Measurements from ENCODE around the gene P3H2.

Gene P3H2

DNA sequence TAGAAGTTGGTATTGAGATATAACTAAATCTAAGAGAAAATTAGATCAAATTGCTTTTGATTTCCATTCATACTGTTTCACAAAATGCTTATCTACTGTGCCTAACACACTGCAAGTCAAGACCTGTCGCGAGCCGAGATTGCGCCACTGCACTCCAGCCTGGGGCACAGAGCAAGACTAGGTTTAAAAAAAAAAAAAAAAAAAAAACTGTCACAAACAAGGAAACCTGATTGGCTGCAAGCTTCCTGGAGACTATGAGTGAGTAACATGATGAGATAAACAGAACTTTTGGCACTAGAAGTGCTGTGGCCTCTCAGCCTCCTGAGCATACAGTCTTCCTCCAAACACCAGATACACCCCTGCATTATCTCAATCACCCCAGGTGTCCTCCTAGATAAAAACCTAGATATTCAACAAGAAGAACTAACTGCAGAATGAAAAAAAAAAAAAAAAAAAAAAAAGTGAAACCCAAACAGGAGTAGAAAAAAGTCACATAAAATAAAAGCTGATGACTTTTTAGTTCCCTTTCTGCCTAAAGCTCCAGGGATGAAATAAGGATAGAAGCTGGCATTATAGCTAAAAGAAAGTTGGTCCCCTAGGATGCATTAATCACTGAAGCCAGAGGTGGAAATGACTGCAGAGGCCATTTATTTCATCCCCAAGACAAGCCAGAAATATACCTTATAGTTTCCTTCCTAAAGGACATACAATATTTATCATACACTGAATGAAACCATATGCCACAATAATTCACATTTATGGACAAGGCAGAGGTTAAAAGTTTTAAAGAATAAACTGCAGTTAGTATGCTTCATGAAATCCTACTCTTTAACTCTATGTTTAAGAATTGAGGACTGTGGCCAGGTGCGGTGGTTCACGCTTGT is 82.4 kb downstream of the P3H2 start:
- Histone ChIP-seq H2AFZ (no peak overlapping the region), H3K4me3 (ENCODE audit: low read depth, low read length) (no peak overlapping the region), H3K36me3 (ENCODE audit: control insufficient read depth, insufficient read depth, low read length) (no peaks in the 10 kb centered on the region), H3K79me2 (no peaks in the 10 kb centered on the region), H3K27ac (no peak overlapping the region), H3K9me3 (ENCODE audit: control insufficient read depth, low read length) (no peaks in the 10 kb centered on the region), H3K9ac (no peak overlapping the region), H3K4me1 (no peaks in the 10 kb centered on the region), H3K27me3 (ENCODE audit: control insufficient read depth, insufficient read depth, low read length) (no peaks in the 10 kb centered on the region), H3K4me2 (ENCODE audit: low read length) (no peak overlapping the region)
- TF ChIP-seq, protein P1, sequence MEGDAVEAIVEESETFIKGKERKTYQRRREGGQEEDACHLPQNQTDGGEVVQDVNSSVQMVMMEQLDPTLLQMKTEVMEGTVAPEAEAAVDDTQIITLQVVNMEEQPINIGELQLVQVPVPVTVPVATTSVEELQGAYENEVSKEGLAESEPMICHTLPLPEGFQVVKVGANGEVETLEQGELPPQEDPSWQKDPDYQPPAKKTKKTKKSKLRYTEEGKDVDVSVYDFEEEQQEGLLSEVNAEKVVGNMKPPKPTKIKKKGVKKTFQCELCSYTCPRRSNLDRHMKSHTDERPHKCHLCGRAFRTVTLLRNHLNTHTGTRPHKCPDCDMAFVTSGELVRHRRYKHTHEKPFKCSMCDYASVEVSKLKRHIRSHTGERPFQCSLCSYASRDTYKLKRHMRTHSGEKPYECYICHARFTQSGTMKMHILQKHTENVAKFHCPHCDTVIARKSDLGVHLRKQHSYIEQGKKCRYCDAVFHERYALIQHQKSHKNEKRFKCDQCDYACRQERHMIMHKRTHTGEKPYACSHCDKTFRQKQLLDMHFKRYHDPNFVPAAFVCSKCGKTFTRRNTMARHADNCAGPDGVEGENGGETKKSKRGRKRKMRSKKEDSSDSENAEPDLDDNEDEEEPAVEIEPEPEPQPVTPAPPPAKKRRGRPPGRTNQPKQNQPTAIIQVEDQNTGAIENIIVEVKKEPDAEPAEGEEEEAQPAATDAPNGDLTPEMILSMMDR (IDR thresholded peaks at IDR 0.05): no peak

DNA sequence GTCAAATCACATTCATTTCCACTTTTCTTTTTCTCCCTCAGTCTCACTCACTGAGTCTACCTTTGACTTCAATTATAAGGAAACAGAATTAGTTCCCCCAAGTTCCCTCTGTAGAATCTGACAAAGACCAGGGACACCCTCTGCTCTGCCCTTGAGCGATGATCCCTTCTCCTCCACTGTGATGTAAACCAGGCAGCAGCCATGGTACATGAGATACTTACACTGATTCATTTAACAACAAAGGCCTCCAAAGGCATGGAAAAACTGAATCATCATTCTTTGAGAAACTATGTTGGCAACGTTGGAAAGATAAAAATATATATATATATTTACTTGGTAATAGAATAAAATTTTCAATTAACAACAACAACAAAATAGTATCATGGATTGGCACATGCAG is 84.1 kb downstream of the P3H2 start:
- H3K79me2 ChIP-seq: no peaks in the 10 kb centered on the region
- no peaks in the 10 kb centered on the region for H3K36me3 ChIP-seq (ENCODE audit: control insufficient read depth, insufficient read depth, low read length)
- H3K4me2 ChIP-seq (ENCODE audit: low read length): no peak overlapping the region
- no peak overlapping the region for H3K27ac ChIP-seq
- TF ChIP-seq, protein P1 (IDR thresholded peaks at IDR 0.05): no peak
- no peak overlapping the region for H3K9ac ChIP-seq
- no peak overlapping the region for H3K4me3 ChIP-seq (ENCODE audit: low read depth, low read length)
- no peaks in the 10 kb centered on the region for H3K27me3 ChIP-seq (ENCODE audit: control insufficient read depth, insufficient read depth, low read length)
- no peak overlapping the region for H2AFZ ChIP-seq
- no peaks in the 10 kb centered on the region for H3K4me1 ChIP-seq
- no peaks in the 10 kb centered on the region for H3K9me3 ChIP-seq (ENCODE audit: control insufficient read depth, low read length)

DNA sequence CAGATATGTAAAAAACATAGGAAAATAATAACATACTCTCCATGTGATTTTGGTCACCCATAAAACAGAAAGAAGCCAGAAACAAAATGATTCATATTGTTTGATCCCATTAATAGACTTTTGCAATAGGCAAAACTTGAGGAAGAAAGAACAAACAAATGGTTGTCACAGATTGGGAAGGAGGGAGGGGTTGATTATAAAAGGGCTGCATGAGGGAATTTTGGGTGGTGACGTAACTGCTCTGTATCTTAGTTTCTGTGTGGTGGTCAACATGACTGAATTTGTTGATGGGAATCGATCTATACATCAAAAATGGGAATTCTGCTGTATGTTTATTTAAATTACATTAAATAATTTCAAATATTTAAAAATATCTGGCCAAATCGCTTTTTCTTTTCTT is 86.3 kb downstream of the P3H2 start:
- Histone ChIP-seq H2AFZ (no peak overlapping the region), H3K4me1 (no peaks in the 10 kb centered on the region), H3K27ac (no peak overlapping the region), H3K27me3 (ENCODE audit: control insufficient read depth, insufficient read depth, low read length) (no peaks in the 10 kb centered on the region), H3K79me2 (no peaks in the 10 kb centered on the region), H3K9ac (no peak overlapping the region), H3K4me3 (ENCODE audit: low read depth, low read length) (no peak overlapping the region), H3K9me3 (ENCODE audit: control insufficient read depth, low read length) (no peaks in the 10 kb centered on the region), H3K4me2 (ENCODE audit: low read length) (no peak overlapping the region), H3K36me3 (ENCODE audit: control insufficient read depth, insufficient read depth, low read length) (no peaks in the 10 kb centered on the region)
- TF ChIP-seq, protein P1 (IDR thresholded peaks at IDR 0.05): no peak

DNA sequence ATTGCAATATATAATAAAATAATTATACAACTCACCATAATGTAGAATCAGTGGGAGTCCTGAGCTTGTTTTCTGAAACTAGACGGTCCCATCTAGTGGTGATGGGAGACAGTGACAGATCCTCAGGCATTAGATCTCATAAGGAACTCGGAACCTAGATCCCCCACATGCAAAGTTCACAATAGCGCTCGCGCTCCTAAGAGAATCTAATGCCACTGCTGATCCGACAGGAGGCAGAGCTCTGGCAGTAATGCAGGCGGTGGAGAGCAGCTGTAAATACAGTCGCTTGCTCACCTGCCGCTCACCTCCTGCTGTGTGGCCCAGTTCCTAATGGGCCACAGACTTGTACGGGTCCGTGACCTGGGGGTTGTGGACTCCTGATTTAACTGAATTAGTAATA is 87.8 kb downstream of the P3H2 start:
- TF ChIP-seq, protein P1 (IDR thresholded peaks at IDR 0.05): no peak
- no peak overlapping the region for H3K27ac ChIP-seq

More for the DNA sequence above, 87.8 kb downstream of the P3H2 start:
- H3K79me2 ChIP-seq: no peaks in the 10 kb centered on the region
- H3K9ac ChIP-seq: no peak overlapping the region
- no peaks in the 10 kb centered on the region for H3K36me3 ChIP-seq (ENCODE audit: control insufficient read depth, insufficient read depth, low read length)
- H3K4me2 ChIP-seq (ENCODE audit: low read length): no peak overlapping the region
- H3K4me3 ChIP-seq (ENCODE audit: low read depth, low read length): no peak overlapping the region
- H3K4me1 ChIP-seq: no peaks in the 10 kb centered on the region
- no peaks in the 10 kb centered on the region for H3K27me3 ChIP-seq (ENCODE audit: control insufficient read depth, insufficient read depth, low read length)
- H3K9me3 ChIP-seq (ENCODE audit: control insufficient read depth, low read length): no peaks in the 10 kb centered on the region
- H2AFZ ChIP-seq: no peak overlapping the region

Measured in parathyroid adenoma (tissue), 2 donors.